Subcutaneous adipose tissue (tissue), 4 donors: ENCODE results near the gene TRPM5. TPM values are rescaled to one million over a fixed set of nuclear protein-coding genes. Genes with fewer than 3 reads are reported as not detected.

Experiments
- CTCF ChIP-seq: fragments of 450-650 bp; IDR thresholded peaks from one replicate; pipeline ENCODE4 v1.5.1; 2016; ENCODE audit warnings: low read depth, mild to moderate bottlenecking, control low read depth, antibody characterized with exemption, moderate library complexity
- total RNA-seq, 4 donors: library from RNA; depleted of rRNA; stranded (reverse); fragments of >200 nt; gene quantifications; one replicate each; pipeline ENCODE4 v1.1.0, GENCODE V29; 2016

Gene TRPM5
- total RNA-seq, 4 donors from 2014 or later = not detected

DNA sequence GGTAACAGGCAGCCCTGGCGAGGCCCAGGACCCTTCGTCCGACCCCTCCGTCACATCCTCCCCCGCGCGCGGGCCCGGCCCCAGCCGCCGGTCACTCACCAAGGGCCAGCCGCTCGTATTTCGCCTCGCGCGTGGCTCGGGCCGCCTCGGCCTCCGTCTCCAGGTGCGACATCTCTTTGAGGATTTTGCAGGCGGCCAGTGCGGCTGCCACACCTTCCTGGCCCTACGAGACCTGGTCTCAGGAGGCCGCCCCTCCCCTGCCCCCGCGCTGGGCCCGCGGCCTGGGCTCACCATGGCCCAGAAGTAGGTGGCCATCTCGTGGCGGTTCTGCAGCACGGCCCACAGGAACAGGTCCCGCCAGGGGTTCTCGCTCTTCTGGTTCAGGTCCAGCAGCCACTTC is 29.7 kb downstream of the TRPM5 start:
- no peak for TF ChIP-seq CTCF

- no peak for TF ChIP-seq CTCF
These were observed 30.4 kb downstream of the TRPM5 start for GRCh38 chr11:2413742-2414579.

DNA sequence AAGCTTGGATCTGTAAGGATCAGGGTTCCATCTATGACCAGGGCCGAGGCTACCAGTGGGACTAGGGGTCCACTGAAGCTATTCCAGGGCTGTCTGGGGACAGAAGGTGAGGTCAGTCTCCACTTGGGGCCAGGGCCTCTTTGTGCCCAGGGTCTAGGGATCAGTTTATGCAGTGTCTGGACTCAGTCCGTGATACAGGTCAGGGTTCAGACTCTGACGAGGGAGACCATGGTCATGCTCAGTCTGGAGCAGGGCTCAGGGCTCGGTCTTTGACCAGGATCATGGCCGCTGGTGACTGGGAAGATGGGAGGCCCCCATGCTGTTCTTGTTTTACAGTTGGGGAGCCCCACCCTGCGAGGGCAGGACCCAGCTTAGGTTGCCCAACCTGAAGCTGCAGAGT is 32.0 kb downstream of the TRPM5 start:
- no peak for TF ChIP-seq CTCF

- no peak for TF ChIP-seq CTCF
These were observed 32.6 kb downstream of the TRPM5 start for GRCh38 chr11:2411446-2412305.

DNA sequence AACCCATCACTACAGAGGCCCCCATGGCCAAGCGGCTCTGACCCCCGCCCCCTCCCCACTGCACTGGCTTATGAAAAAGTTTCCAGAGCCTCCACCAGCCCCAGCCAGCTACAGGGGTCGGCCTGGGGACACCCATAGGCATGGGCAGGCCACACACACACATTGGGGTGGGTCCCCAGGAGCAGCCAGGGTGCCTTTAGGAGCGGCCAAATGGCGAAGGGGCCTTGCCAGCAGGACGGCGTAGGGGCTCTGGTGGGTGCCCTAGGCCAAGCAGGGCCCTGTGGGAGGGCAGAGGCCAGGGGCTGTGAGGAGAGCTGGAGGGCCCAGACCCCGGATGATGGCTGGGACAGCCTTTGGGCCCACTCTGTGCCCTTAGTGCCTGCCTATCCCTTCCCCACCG is 33.7 kb downstream of the TRPM5 start:
- TF ChIP-seq CTCF = no peak

DNA sequence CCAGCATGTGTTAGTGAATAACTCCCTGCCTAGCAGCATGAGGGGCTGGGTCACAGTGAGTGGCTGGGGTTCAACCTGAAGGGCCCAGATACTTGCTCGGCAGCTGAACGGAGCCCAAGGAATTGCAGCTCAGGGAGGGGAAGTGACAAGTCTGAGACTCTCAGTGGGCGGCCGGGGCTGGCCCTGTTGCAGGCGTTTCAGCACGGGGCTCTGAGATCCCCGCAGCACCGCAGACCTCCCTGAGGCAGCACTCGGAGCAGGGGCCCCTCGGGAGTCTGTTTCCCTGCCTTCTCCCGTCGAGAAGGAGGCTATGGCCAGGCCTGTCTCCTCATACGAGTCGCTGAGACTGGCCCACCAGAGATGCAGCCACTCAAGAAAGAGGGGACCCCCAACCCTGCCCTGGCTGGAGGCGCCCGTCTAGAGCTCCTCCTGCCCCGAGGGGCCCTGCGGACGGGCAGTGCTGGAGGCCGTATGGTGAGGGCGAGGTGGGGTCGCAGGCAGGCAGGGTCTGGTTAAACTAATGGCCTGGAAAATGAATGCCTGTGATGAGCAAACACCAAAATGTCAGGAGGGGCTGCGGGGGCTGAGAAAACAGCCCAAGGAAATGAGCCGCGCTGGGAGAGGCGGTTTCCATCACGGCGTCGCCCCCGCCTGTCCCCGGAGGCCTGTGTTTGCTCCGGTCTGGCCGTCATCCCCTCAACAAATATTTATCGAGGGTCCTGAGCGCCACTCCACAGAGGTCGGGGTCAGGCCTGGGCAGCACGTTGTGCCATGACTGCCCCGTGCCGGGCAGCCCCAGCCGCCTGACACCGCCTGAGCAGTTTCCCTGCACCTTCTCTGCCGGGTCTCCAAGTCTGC is 34.5 kb downstream of the TRPM5 start:
- no peak for TF ChIP-seq CTCF
